BJ (cell line): ENCODE measurements around the gene MED13L. TPM values are rescaled to one million over a fixed set of nuclear protein-coding genes. Genes with fewer than 3 reads are reported as not detected.

ENCODE experiments used
- CTCF ChIA-PET: fragments of 350-600 bp; formaldehyde crosslinking; extraction: SDS; loops from one replicate; lab custom pipeline; 2021; ENCODE audit warnings: antibody characterized with exemption, inconsistent platforms; lab: Yijun Ruan, JAX
- POLR2A ChIA-PET: fragments of 300-600 bp; sonication (Branson Sonifier 250); formaldehyde crosslinking; extraction: SDS; loops from one replicate; lab custom pipeline; 2021; ENCODE audit warnings: antibody characterized with exemption; lab: Charles Lee
- DNase-seq: peaks from one replicate; pipeline ENCODE4 v3.0.0-alpha.2; 2011; ENCODE audit warnings: low read depth
- H3K27me3 ChIP-seq: 2 replicates; pipeline ENCODE4 v1.6.0; 2011; ENCODE audit warnings: low read length; ENCODE audit not compliant: control insufficient read depth, insufficient read depth
- H3K36me3 ChIP-seq: 2 replicates; pipeline ENCODE4 v1.5.1; 2011; ENCODE audit warnings: low read length; ENCODE audit not compliant: control insufficient read depth, insufficient read depth
- H3K4me3 ChIP-seq: 2 replicates; pipeline ENCODE4 v1.5.1; 2011; ENCODE audit warnings: low read depth, mild to moderate bottlenecking, control low read depth, low read length
- polyA plus RNA-seq: library from polyadenylated mRNA; depleted of rRNA; stranded (reverse); fragments of >200 nt; gene quantifications from 2 replicates; pipeline ENCODE4 v1.2.3, GENCODE V29; 2011
- TF ChIP-seq, protein P1 (sequence below): IDR thresholded peaks from 2 replicates; pipeline ENCODE4 v1.5.1; 2011; ENCODE audit warnings: low read depth, mild to moderate bottlenecking, control low read depth, inconsistent platforms, low read length, moderate library complexity; ENCODE audit not compliant: insufficient read depth

MED13L gene
- polyA plus RNA-seq, 1 experiment = 43.7 TPM

DNA sequence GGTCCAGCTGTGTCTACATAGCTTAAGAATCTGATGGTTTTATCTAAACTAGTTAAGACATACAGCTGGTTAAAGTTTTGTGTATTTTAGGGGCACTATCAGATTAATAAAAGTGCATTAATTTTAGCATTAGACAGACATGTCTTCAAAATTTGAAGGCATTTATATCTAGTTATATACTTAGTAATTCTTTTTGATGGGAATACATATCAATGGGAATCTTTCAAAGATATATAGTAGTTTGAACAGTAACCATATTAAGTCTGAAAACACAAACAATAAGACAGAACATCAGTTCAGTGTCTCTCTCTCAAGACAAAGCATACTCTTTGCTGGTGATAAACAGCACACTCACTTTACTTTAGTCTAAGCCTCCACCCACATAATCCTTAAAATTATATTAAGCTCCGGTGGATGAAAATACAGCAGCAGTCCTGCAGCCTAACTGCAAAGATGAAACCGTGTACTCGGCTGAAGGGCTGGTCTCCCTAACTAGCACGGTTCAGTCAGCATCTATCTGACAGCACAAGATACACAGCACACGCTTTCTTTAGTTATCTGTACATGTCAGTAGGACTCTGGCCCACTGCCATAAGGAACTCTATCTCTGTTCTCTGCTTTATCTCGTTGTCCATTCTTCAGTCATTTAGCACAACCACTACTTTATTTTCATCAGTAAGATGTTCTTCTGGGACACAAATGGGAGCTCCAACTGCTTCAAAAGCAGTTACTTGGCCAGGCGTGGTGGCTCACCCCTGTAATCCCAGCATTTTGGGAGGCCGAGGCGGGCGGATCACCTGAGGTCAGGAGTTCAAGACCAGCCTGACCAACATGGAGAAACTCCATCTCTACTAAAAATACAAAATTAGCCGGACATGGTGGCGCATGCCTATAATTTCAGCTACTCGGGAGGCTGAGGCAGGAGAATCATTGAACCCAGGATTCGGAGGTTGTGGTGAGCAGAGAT is 80.5 kb downstream of the MED13L start:
- Histone ChIP-seq H3K4me3 (no peak overlapping the region), H3K36me3 (no peaks in the 10 kb centered on the region), H3K27me3 (no peaks in the 10 kb centered on the region)
- POLR2A ChIA-PET = no interaction called here
- TF ChIP-seq, protein P1, sequence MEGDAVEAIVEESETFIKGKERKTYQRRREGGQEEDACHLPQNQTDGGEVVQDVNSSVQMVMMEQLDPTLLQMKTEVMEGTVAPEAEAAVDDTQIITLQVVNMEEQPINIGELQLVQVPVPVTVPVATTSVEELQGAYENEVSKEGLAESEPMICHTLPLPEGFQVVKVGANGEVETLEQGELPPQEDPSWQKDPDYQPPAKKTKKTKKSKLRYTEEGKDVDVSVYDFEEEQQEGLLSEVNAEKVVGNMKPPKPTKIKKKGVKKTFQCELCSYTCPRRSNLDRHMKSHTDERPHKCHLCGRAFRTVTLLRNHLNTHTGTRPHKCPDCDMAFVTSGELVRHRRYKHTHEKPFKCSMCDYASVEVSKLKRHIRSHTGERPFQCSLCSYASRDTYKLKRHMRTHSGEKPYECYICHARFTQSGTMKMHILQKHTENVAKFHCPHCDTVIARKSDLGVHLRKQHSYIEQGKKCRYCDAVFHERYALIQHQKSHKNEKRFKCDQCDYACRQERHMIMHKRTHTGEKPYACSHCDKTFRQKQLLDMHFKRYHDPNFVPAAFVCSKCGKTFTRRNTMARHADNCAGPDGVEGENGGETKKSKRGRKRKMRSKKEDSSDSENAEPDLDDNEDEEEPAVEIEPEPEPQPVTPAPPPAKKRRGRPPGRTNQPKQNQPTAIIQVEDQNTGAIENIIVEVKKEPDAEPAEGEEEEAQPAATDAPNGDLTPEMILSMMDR = no peak
- no peak for DNase-seq
- CTCF ChIA-PET = interaction anchor here (0.9 to 1.9 kb wide), 3 partner anchors 39 to 193 kb away, joined by 3 to 4 read pairs (median 3); no protein-coding TSS in a partner anchor

DNA sequence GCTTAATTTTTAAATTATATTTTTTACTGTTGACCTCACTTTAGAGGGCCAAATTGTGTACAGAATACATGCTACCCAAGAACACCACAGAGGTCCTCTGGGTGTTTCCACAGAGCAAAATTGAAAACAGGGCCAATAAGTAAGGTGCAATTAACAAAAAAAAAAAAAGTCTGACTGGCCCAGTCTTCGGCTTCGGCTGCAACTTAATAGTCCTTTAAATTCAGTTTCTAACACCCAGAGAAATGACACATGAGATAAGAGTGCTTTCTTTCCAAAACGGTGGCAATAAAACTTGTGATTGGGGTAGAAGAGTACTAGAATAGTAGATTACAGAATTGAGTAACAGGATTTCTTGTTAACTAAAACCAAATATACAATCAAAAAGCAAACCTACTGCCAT is 81.3 kb downstream of the MED13L start:
- CTCF ChIA-PET = interaction anchor here (0.6 to 1.9 kb wide), 6 partner anchors 12 to 827 kb away, joined by 3 to 4 read pairs (median 3); no protein-coding TSS in a partner anchor
- H3K36me3 ChIP-seq = no peaks in the 10 kb centered on the region
- no peak overlapping the region for H3K4me3 ChIP-seq
- POLR2A ChIA-PET = no interaction called here
- H3K27me3 ChIP-seq = no peaks in the 10 kb centered on the region
- DNase-seq = no peak
- TF ChIP-seq, protein P1 = no peak

DNA sequence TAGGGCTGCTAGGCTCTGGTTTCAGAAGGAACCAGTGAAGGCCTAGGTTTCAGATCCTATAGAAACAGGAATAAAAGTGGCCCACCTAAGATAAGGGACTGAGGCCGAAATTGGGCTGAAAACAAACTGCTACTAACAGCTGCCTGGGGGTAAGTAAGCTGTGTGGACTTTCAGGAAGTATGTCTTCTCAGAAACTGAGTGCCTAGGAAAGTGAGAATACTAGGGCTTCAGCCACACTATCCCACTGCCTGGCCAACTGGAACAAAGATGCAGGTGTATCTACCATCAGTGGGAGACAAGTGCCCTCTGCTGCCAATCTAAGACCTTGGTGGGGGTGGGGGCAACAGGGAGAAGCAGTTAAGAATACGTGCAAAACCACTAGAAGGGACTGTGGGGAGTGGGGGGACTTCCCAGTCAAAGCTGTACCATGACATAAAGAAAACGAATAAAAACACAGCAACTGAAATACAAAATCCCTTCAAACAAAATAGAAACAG is 82.5 kb downstream of the MED13L start:
- H3K36me3 ChIP-seq = no peaks in the 10 kb centered on the region
- CTCF ChIA-PET = interaction anchor here (0.9 to 1.9 kb wide), 4 partner anchors 12 to 64 kb away, joined by 3 to 4 read pairs (median 3); no protein-coding TSS in a partner anchor
- H3K4me3 ChIP-seq = no peak overlapping the region
- H3K27me3 ChIP-seq = no peaks in the 10 kb centered on the region
- POLR2A ChIA-PET = no interaction called here
- TF ChIP-seq, protein P1 = no peak
- no peak for DNase-seq

DNA sequence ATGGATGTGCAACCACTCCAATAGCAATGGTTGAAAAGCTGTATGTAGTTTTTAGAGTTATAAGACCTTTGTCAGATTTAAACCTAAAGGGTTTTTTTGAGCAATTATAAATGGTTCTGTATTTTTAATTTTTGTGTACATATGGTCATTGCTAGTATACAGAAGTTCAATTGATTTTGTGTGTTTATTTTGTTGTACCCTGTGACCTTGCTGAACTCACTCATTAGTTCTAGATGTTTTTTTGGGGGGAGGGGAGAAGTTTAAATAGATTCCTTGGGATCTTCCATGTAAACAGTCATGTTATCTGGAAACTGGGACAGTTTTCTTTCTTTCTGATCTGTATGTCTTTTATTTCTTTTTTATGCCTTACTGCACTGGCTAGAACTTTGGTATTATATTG is 87.8 kb downstream of the MED13L start:
- Histone ChIP-seq H3K27me3 (no peaks in the 10 kb centered on the region), H3K36me3 (no peaks in the 10 kb centered on the region), H3K4me3 (no peak overlapping the region)
- ChIA-PET POLR2A (no interaction called here), CTCF (interaction anchor here (1.0 kb wide), 1 partner anchor 174 kb away, joined by 3 read pairs; no protein-coding TSS in a partner anchor)
- TF ChIP-seq, protein P1 = no peak
- no peak for DNase-seq

DNA sequence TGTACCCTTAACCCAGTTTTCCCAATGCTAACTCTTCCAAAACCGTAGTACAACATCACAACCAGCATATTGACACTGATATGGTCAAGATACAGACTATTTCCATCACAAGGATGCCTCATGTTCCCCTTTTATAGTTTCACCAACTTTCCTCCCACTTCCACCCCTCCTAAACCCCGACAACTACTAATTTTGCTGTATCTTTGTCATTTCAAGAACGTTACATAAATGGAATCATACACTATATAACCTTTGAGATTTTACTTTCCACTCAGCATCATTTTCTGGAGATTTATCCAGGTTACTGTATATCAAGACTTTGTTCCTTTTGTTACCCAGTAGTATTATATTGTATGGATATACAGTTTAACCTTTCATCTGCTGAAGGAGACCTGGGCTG is 88.9 kb downstream of the MED13L start:
- no peak overlapping the region for H3K4me3 ChIP-seq
- H3K27me3 ChIP-seq = no peaks in the 10 kb centered on the region
- TF ChIP-seq, protein P1 = no peak
- DNase-seq = no peak
- H3K36me3 ChIP-seq = no peaks in the 10 kb centered on the region
- ChIA-PET CTCF (no interaction called here), POLR2A (no interaction called here)
